ENCODE data around the gene TRIM26. TPM values are rescaled to one million over a fixed set of nuclear protein-coding genes. Genes with fewer than 3 reads are reported as not detected.

The TRIM26 gene
- total and polyA plus RNA-seq, 12 donors = 12.0 to 29.0 (median 21.8) TPM

GRCh38 chr6:30160785-30161531, 52.2 kb downstream of the TRIM26 start, which contains the start of gene TRIM10:
TRIM10 (minus strand) TSS chr6:30161211; CDS start chr6:30160858, 353 bp downstream.
- 64 to 74% methylated on average over 4 of the region's 4 CpGs for WGBS, 2 donors
- no peaks in the 10 kb centered on the region for H3K9me3 ChIP-seq
- no peak within 1 kb of the TSS for H3K4me3 ChIP-seq
- DNase-seq = no peak
- peaks cover 0 to 24% (median 3%) of the 10 kb centered on the region in 9 donors for H3K4me1 ChIP-seq
- ATAC-seq = no peak
- no peaks in the 10 kb centered on the region for H3K36me3 ChIP-seq
- no peak for TF ChIP-seq CTCF (IDR thresholded peaks at IDR 0.05)
- H3K27me3 ChIP-seq = peaks cover 0 to 30% (median 7%) of the 10 kb centered on the region in 7 donors
- no peak within 1 kb of the TSS for H3K27ac ChIP-seq
- intact Hi-C loops (cut with DNase I) = no loop called here

- TF ChIP-seq CTCF (IDR thresholded peaks at IDR 0.05) = no peak
- Histone ChIP-seq H3K4me1 (peaks cover 0 to 29% (median 5%) of the 10 kb centered on the region in 9 donors), H3K27me3 (peaks cover 0 to 30% (median 7%) of the 10 kb centered on the region in 7 donors), H3K36me3 (no peaks in the 10 kb centered on the region), H3K4me3 (no peak overlapping the region), H3K9me3 (no peaks in the 10 kb centered on the region), H3K27ac (no peak overlapping the region)
- intact Hi-C loops (cut with DNase I) = no loop called here
- 87 to 88% methylated on average over 17 of the region's 17 CpGs for WGBS, 2 donors
- no peak for DNase-seq
- ATAC-seq = no peak
Observed at GRCh38 chr6:30160008-30160784, 53.0 kb downstream of the TRIM26 start.

GRCh38 chr6:30158475-30159040, 54.6 kb downstream of the TRIM26 start:
- H3K27ac ChIP-seq = no peak overlapping the region
- no peak for TF ChIP-seq CTCF (IDR thresholded peaks at IDR 0.05)

GRCh38 chr6:30157999-30158398, 55.2 kb downstream of the TRIM26 start:
- no peak overlapping the region for H3K27ac ChIP-seq
- peaks cover 0 to 24% (median 5%) of the 10 kb centered on the region in 9 donors for H3K4me1 ChIP-seq
- no peak for TF ChIP-seq CTCF (IDR thresholded peaks at IDR 0.05)
- DNase-seq (no peak), ATAC-seq (no peak)
- H3K27me3 ChIP-seq = peaks cover 0 to 22% (median 0%) of the 10 kb centered on the region in 7 donors
- WGBS, 2 donors = 86 to 92% methylated on average over 2 of the region's 2 CpGs
- no peaks in the 10 kb centered on the region for H3K9me3 ChIP-seq
- H3K4me3 ChIP-seq = no peak overlapping the region
- intact Hi-C loops (cut with DNase I) = no loop called here
- H3K36me3 ChIP-seq = no peaks in the 10 kb centered on the region

More at GRCh38 chr6:30158475-30159040, 54.6 kb downstream of the TRIM26 start:
- 70 to 72% methylated on average over 3 of the region's 3 CpGs for WGBS, 2 donors
- no peaks in the 10 kb centered on the region for H3K36me3 ChIP-seq
- H3K4me1 ChIP-seq = peaks cover 0 to 29% (median 5%) of the 10 kb centered on the region in 9 donors
- H3K4me3 ChIP-seq = no peak overlapping the region
- intact Hi-C loops (cut with DNase I) = no loop called here
- H3K9me3 ChIP-seq = no peaks in the 10 kb centered on the region
- no peak for DNase-seq
- H3K27me3 ChIP-seq = peaks cover 0 to 27% (median 3%) of the 10 kb centered on the region in 7 donors
- ATAC-seq = no peak

Measured in heart right ventricle (tissue), 16 donors.